NB4 (cell line): ENCODE measurements around the gene VENTX.

Experiments
- CTCF ChIP-seq: IDR thresholded peaks from one replicate; pipeline ENCODE4 v1.5.1; 2012; ENCODE audit warnings: low read depth, low read length
- POLR2A ChIP-seq: IDR thresholded peaks from 2 replicates; pipeline ENCODE4 v1.6.1; 2011; ENCODE audit warnings: mild to moderate bottlenecking; ENCODE audit not compliant: insufficient read length; ENCODE audit errors: extremely low read depth

GRCh38 chr10:133249975-133250754 lies 12.5 kb downstream of the VENTX start:
- no peak for TF ChIP-seq CTCF
- no peak for TF ChIP-seq POLR2A
